Epithelial cell of prostate (primary cell): ENCODE results near the gene SERPINA1.
"Not testable (repeated sequence)": the region's sequence is repeated elsewhere in the genome, so short reads cannot be mapped to it uniquely, and the experiment has no call there.

Experiments used
- DNase-seq: peaks from one replicate; pipeline ENCODE4 v3.0.0-alpha.2; 2011; ENCODE audit warnings: low read depth, low spot score
- H3K27ac ChIP-seq: fragments of 450-650 bp; 2 replicates; pipeline ENCODE4 v1.5.1; 2017; ENCODE audit warnings: mild to moderate bottlenecking

Gene SERPINA1

DNA sequence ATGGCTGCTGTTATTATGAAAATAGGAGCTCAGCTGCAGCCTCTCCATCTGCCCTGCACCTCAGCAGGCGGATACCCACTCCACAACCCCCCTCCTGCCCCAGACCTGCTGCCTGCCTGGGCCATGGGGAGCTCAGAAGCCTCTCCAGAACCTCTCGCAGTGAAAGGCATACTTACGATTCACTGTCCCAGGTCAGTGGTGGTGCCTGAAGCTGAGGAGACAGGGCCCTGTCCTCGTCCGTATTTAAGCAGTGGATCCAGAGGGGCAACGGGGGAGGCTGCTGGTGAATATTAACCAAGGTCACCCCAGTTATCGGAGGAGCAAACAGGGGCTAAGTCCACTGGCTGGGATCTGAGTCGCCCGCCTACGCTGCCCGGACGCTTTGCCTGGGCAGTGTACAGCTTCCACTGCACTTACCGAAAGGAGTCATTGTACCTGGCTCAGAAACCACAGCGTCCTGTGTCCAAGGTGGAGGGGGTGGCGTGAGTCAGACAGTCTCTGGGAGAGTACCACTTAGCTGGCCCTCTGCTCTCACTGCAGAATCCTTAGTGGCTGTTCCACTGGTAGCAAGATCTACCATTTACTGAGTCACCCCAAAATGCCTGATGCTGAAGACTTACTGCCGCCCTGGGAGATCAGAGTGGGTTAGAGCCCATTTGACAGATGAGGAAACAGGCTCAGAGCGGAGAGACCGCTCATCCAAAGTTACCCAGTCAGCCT lies at the start of gene SERPINA1:
TSS of gene SERPINA1 (minus strand) at position 219 of the 720 bp plus-strand sequence. CDS start 5,365 bp downstream, outside the sequence.
- peak within 1 kb of the TSS; percentile 17 for H3K27ac ChIP-seq
- DNase-seq: peak; percentile 44

DNA sequence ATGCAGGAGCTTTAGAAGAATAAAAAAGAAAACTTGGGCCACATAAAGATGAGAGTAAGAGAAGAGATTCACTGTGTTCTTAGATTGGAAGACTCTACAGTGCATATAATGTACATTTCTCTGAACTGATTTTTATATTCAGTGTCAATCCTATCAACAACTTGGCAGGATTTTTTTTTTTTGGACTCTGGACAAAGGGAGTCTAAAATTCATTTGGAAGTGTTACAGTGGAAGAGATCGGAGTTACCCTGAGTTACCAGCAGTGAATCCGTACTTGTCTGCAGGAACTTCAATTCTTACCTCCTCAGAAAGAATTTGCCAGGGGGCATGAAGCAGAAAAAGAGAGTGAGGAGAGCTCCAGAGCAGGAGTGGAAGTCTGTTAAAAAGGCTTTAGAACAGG lies 40.2 kb upstream of the SERPINA1 start:
- H3K27ac ChIP-seq: no peak overlapping the region
- no peak for DNase-seq

- DNase-seq: no peak
These were observed 38.7 kb upstream of the SERPINA1 start for GRCh38 chr14:94427016-94427613.

DNA sequence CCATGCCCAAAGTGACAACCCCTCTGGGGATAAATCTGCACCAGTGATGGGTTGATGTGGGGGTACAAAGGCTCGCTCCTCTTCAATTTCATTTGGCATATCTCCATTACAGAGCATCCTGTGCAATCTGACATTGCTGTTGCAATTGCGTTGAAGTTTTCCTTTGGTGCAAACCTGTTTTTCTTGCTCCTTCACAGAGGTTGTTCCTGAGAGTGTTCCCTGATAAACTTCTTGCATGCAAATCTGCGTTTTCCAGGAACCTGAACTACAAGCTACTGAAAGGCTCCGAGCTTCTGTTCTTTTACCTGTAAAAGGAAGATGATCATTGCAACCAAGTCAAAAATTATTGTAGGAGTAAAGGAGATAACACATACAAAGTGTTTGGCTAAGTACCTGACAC lies 38.1 kb upstream of the SERPINA1 start:
- no peak for DNase-seq
- no peak overlapping the region for H3K27ac ChIP-seq

More at GRCh38 chr14:94427016-94427613, 38.7 kb upstream of the SERPINA1 start:
- H3K27ac ChIP-seq: no peak overlapping the region

DNA sequence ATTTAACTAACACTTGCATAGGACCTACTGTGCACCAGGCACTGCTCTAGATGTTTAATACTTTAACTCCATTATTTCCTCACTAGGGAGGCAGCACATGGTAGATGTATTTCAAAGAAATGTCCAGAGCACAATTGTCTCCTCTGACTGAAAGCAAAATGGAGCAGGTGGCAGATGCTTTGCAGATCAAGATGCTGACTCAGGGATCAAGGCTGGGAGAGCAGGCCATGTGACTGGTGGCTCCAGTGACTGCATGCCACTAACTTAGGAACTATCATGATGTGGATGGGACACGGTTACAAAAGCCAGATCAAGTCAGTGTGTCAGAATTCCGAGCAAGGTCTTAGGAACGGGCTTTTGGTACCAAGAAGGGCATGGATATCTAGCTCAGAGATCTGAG lies 36.0 kb upstream of the SERPINA1 start:
- no peak for DNase-seq

GRCh38 chr14:94423453-94424056 lies 35.2 kb upstream of the SERPINA1 start:
- no peak for DNase-seq
- no peak overlapping the region for H3K27ac ChIP-seq

More for the DNA sequence above, 36.0 kb upstream of the SERPINA1 start:
- no peak overlapping the region for H3K27ac ChIP-seq

- H3K27ac ChIP-seq: no peak overlapping the region
- no peak for DNase-seq
These were observed 32.9 kb upstream of the SERPINA1 start for GRCh38 chr14:94421316-94421715.

- not testable (repeated sequence) for DNase-seq, H3K27ac ChIP-seq
These were observed 29.2 kb upstream of the SERPINA1 start for GRCh38 chr14:94417497-94418205.

DNA sequence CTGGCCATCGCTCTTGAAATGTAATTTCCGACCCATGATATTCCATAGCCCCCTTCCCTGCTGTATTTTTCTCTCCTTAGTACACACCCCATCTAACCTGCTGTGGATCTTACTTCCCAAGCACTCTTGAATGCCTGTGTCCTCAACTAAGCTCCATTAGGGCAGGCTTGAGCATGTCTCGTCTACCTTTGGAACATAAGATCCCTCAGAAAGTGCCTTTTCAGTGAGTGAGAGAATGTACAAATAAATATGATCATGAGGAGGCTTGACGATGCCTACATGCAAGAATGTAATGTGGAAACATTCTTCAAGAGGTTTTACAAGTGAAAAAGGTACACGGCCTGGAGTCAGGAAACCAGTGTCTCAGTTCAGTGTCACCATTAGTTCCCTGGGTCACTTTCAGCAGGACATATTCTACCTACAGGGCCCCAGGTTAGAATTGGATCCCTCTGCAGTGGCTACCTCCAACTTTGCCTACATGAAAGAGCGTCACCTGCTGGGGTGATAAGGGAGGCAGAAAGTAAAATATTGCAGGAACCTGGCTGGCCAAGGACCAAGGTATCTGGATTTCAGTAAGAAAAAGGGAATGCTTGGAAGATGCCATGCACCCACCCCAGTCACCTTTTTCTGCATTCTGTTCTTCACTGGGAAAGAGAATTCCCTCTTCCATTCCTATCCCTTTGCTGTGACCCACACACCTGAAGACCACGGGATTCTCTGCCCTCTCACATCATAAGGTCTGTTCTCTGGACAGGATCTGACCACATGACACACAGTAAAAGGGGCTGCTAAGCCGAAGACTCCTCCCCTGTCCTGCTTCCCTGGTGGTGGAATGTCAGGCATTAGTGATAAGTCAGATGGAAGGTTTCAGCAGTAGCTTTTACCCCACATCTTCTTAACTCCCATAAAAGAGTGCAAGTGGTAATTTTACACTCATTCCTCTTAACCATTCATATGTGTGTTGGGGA lies 24.6 kb upstream of the SERPINA1 start:
- DNase-seq: no peak
- H3K27ac ChIP-seq: peak overlapping the region; percentile 32

DNA sequence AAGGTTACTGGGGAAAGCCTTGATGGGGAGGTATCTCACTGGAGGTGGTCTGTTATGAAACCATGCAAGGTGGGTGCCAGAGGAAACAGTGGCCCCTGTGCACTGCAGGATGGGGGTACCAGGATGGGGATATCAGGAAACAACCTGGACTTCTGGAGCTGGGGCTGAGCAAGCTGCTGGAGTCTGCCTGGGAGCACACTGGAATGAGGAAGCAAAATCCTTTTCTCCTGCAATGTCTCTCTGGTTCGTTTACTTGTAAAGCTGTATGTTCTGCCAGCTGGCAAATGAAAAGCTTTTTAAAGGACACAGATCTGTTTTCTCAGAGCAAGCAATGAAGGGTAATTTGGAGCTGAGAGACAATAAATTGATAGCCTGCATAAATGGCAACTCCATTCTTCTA lies 23.2 kb upstream of the SERPINA1 start:
- DNase-seq: no peak
- H3K27ac ChIP-seq: peak overlapping the region; percentile 32

DNA sequence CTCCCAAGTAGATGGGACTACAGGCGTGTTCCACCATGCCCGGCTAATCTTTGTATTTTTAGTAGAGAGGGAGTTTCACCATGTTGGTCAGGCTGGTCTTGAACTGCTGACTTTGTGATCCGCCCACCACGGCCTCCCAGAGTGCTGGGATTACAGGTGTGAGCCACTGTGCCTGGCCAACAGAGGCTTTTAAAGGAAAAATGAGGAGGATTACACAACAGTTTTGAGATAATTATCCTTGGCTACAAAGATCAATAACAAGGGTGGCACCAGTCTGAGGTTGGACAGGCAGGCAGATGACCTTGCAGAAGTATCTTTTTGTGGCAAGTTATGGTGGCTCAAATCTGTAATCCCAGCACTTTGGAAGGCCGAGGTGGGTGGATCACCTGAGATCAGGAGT lies 21.0 kb upstream of the SERPINA1 start:
- not testable (repeated sequence) for H3K27ac ChIP-seq, DNase-seq

DNA sequence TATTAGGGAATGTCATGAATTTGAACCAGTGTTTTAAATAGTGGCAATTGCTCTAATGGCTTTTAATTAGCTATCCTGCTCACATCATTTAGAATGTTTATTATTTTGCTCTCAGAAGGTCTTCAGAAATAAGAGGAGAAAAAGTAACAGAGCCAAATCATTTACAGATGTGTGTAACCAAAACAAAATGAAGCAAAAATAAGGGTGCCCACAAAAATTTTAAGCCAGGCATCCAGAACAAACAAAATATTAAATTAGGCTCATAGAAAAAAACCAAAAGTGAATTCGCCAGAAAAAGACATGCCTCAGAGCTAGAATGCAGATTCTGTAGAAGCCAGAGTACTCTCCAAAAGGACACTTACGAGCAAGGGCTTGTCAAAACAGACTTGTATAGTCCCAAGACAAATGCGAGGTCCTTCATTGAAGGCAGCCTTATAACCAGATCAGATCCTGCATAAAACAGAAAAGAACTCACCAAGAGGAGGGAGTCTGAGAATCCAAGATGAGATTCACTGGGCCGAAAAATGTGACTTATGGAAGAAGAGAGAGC lies 20.2 kb upstream of the SERPINA1 start:
- DNase-seq: no peak
- no peak overlapping the region for H3K27ac ChIP-seq

- DNase-seq: no peak
- H3K27ac ChIP-seq: no peak overlapping the region
These were observed 19.5 kb upstream of the SERPINA1 start for GRCh38 chr14:94407906-94408305.

GRCh38 chr14:94406910-94407309 lies 18.5 kb upstream of the SERPINA1 start:
- H3K27ac ChIP-seq: no peak overlapping the region
- DNase-seq: no peak

DNA sequence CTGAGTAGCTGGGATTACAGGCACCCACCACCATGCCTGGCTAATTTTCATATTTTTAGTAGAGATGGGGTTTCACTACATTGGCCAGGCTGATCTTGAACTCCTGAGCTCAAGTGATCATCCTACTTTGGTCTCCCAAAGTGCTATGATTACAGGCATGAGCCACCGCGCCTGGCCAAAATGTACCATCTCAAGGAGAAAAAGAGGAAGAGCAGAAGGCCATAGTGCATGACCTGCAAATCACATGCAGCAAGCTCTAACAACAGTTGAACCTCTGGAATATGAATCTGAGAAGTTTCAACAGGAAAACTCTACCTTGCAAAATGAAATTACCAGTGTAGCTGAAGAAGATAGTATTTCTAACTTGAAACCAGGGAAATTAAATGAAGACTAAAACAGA lies 17.1 kb upstream of the SERPINA1 start:
- no peak for DNase-seq
- no peak overlapping the region for H3K27ac ChIP-seq

GRCh38 chr14:94404561-94404960 lies 16.2 kb upstream of the SERPINA1 start:
- no peak for DNase-seq
- H3K27ac ChIP-seq: no peak overlapping the region

DNA sequence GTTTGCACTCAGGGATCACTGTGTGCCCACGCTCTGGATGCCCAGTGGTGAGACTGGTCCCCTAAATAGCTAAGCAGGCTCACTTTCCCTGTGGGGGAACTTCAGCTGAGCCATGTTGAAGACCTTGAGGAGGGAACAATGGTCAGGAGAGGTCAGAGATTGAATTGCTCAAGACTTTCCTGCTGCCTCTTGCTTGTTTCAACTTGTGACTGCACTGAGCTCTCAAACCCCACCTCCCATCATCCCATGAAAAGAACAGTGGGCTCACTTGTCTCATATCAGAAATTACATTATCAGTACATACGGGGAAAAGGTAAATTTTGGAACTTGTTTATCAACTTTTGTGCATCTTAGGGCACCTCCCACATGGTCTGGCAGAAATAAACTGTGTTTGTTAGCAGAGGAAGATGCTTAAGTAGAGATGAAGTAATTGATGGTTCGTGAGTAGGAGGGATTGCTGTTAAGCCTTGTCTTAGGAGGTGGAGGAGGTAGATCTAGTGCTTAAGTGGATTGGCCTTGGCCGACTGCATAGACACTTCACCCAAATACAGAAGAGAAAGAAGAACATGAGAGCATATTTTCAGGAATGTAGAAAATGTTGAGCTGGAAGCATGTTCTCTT lies 15.0 kb upstream of the SERPINA1 start:
- no peak overlapping the region for H3K27ac ChIP-seq
- no peak for DNase-seq

DNA sequence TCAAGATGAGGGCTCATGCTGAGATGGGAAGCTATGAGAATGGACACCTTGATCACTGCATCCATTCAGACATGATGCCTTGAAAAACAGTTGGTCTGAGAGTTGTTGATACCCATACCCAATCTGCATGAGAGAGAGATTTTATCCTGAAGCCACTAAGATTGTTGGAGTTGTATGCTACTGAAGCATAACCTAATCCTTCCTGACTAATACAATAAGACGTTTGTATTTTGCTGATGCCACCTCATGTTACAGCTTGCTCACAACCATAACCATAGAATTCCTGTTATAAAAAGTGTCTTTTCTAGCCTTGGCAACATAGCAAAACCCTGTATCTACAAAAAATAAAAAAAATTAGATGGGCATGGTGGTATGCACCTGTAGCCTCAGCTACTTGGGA lies 12.7 kb upstream of the SERPINA1 start:
- H3K27ac ChIP-seq: peak overlapping the region; percentile 48
- DNase-seq: no peak

DNA sequence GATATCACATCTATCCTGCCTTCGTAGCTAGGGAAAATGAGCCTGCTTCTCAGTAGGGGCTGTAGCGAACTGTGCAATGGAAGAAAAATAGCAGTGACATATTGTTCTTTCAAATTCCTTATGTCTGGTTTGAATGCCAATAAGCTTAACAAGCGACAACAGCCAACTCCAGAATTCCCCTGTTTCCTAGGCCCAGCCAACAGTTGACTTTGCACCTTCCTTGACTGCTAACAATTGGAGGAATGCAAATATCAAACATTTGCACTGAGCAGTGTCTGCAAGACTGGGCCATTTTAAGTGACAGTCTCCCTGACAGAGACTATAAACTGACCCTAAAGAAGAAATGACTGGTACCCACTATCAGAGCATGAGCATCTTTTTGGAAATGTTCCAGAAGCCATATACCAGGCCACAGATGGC lies 12.0 kb upstream of the SERPINA1 start:
- no peak for DNase-seq
- H3K27ac ChIP-seq: peak overlapping the region; percentile 48
